H1 (cell line): ENCODE data around the gene ARID1B. TPM values are rescaled to one million over a fixed set of nuclear protein-coding genes. Genes with fewer than 3 reads are reported as not detected.

Experiments
- POLR2A ChIP-seq, 2 experiments: IDR thresholded peaks; 1 replicate in 1 of 2; 2 replicates in 1 of 2; pipeline ENCODE4 v1.6.1; 2011; ENCODE audit warnings: low read depth in 2 of 2, low read length in 2 of 2, mild to moderate bottlenecking in 2 of 2; ENCODE audit errors: control extremely low read depth in 1 of 2
- RAD21 ChIP-seq, 2 experiments: IDR thresholded peaks in 1 of 2; conservative IDR thresholded peaks in 1 of 2; 2 replicates each; pipeline ENCODE4 v1.6.1; 2011; ENCODE audit warnings: low read depth in 2 of 2, low read length in 2 of 2, improper control_type of control experiment in 1 of 2, inconsistent platforms in 1 of 2, mild to moderate bottlenecking in 1 of 2, moderate library complexity in 1 of 2
- RXRA ChIP-seq: IDR thresholded peaks from 2 replicates; pipeline ENCODE4 v1.6.1; 2011; ENCODE audit warnings: low read depth, mild to moderate bottlenecking, low read length, moderate library complexity; ENCODE audit not compliant: insufficient read depth
- SIX5 ChIP-seq: IDR thresholded peaks from 2 replicates; pipeline ENCODE4 v1.6.1; 2011; ENCODE audit warnings: mild to moderate bottlenecking, low read depth, low read length
- SUZ12 ChIP-seq: fragments of 200-600 bp; sonication (generic); IDR thresholded peaks from 2 replicates; pipeline ENCODE4 v1.6.1; 2012; ENCODE audit warnings: mild to moderate bottlenecking, inconsistent platforms, low read length, moderate library complexity, mixed read lengths
- polyA plus RNA-seq, 7 experiments: library from polyadenylated mRNA; depleted of rRNA in 3 of 7; stranded (reverse) in 5 of 7; unstranded in 2 of 7; fragments of >200 nt in 5 of 7; fragments of 200-250 nt in 2 of 7; gene quantifications; 1 replicate in 5 of 7; 2 replicates in 1 of 7; 4 replicates in 1 of 7; pipeline versions ENCODE4 v1.2.1 to v1.2.3, GENCODE V29; 2011 to 2013; ENCODE audit warnings: missing spikeins in 2 of 7, mixed read lengths in 2 of 7
- total RNA-seq: library from RNA; stranded (reverse); fragmentation: NEBNext Ultra II Directional; extraction: Animal tissue kit (Norgen Biotek cat#: 25700); gene quantifications from 2 replicates; pipeline ENCODE4 v1.2.1, GENCODE V29; 2021

The ARID1B gene
- total and polyA plus RNA-seq, 2 of the 8 experiments (the other 6 are each of a cell fraction or from before 2014, with no cell fraction given): 24.3 to 70.3 TPM

DNA sequence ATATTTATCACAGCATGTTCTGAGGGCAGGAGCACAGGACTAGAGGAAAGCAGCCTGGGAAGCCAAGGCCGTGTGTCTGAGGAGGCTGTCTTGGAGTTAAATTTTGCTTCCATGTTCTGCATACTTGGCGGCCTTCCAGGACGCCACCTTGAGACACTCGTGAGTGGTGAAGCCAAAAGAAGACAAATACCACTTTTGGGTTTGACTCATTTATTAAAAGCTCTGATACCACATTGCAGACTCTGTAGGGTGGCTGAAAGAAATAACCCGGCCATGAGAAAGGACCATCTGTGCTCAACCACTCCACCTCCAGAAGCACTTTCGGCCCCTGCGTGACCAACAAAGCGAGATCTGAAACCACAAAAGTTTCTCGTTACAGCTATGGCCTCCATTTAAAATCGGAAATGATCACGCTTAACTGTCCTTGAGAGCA is 426.1 kb downstream of the ARID1B start (continued):
- TF ChIP-seq POLR2A (IDR thresholded peaks at IDR 0.05; ENCODE audit: control extremely low read depth in 1 of 2, low read depth in 2 of 2, low read length in 2 of 2) (no peak), SUZ12 (no peak), RXRA (no peak), RAD21 (IDR thresholded peaks at IDR 0.05 in 1 of 2, conservative IDR thresholded peaks at IDR 0.05 in 1 of 2; ENCODE audit: low read depth in 2 of 2, low read length in 2 of 2) (no peak), SIX5 (no peak)
- TF ChIP-seq, all 59 proteins: peak for 0
